Measurements from ENCODE around the gene DHRS4L2. TPM values are rescaled to one million over a fixed set of nuclear protein-coding genes. Genes with fewer than 3 reads are reported as not detected.
"Not testable (repeated sequence)": the region's sequence is repeated elsewhere in the genome, so short reads cannot be mapped to it uniquely, and the experiment has no call there.

The DHRS4L2 gene
- total RNA-seq, 4 donors from 2014 or later: 12.1 to 40.2 (median 25.0) TPM

GRCh38 chr14:23950411-23951135 is 38.2 kb upstream of the DHRS4L2 start:
- no peak overlapping the region for H3K4me3 ChIP-seq
- in situ Hi-C loops (cut with MboI; ENCODE audit: low sequenced_read_pairs in 4 of 4): no loop called here
- H3K9me3 ChIP-seq: no peaks in the 10 kb centered on the region
- H3K36me3 ChIP-seq: no peaks in the 10 kb centered on the region
- peak in 1 of 2 donors; percentile 67 for DNase-seq
- intact Hi-C loops (cut with DNase I; ENCODE audit: low total_unique reads): loop anchor here (1.0 to 10.0 kb wide), 2 partner anchors 349 to 476 kb away; partner anchors contain the start of genes DHRS1 and NOP9
- no peak for TF ChIP-seq POLR2A (IDR thresholded peaks at IDR 0.05)
- TF ChIP-seq CTCF (IDR thresholded peaks at IDR 0.05 in 4 of 5, conservative IDR thresholded peaks at IDR 0.05 in 1 of 5): no peak
- ATAC-seq: peak; percentile 28 to 79
- H3K27ac ChIP-seq: peak overlapping the region in 2 of 4 donors; percentile 20 to 70
- peaks cover 13 to 38% of the 10 kb centered on the region in 2 donors for H3K4me1 ChIP-seq
- no peaks in the 10 kb centered on the region for H3K27me3 ChIP-seq

GRCh38 chr14:23951136-23951466 is 37.6 kb upstream of the DHRS4L2 start:
- ATAC-seq; in situ Hi-C loops (cut with MboI; ENCODE audit: low sequenced_read_pairs in 4 of 4); H3K9me3 ChIP-seq; DNase-seq; H3K36me3 ChIP-seq; H3K4me3 ChIP-seq; H3K27me3 ChIP-seq: not testable (repeated sequence)
- Histone ChIP-seq H3K4me1 (peaks cover 13 to 38% of the 10 kb centered on the region in 2 donors), H3K27ac (peak overlapping the region in 1 of 4 donors; percentile 70)
- intact Hi-C loops (cut with DNase I; ENCODE audit: low total_unique reads): loop anchor here (10.0 kb wide), 1 partner anchor 476 kb away; no protein-coding TSS in a partner anchor

- H3K9me3 ChIP-seq: no peaks in the 10 kb centered on the region
- H3K27me3 ChIP-seq: no peaks in the 10 kb centered on the region
- no peak overlapping the region for H3K4me3 ChIP-seq
- H3K36me3 ChIP-seq: no peaks in the 10 kb centered on the region
- ATAC-seq (no peak), DNase-seq (peak in 1 of 2 donors; percentile 18)
- TF ChIP-seq CTCF (IDR thresholded peaks at IDR 0.05 in 4 of 5, conservative IDR thresholded peaks at IDR 0.05 in 1 of 5) (no peak), POLR2A (IDR thresholded peaks at IDR 0.05) (no peak)
- in situ Hi-C loops (cut with MboI; ENCODE audit: low sequenced_read_pairs in 4 of 4) (no loop called here), intact Hi-C loops (cut with DNase I; ENCODE audit: low total_unique reads) (loop anchor here (10.0 kb wide), 1 partner anchor 477 kb away; no protein-coding TSS in a partner anchor)
- H3K27ac ChIP-seq: peak overlapping the region in 3 of 4 donors; percentile 6 to 70 (median 23)
- peaks cover 13 to 38% of the 10 kb centered on the region in 2 donors for H3K4me1 ChIP-seq
Observed at GRCh38 chr14:23951590-23952201, 37.0 kb upstream of the DHRS4L2 start.

- H3K4me1 ChIP-seq: peaks cover 13 to 38% of the 10 kb centered on the region in 2 donors
- intact Hi-C loops (cut with DNase I; ENCODE audit: low total_unique reads): loop anchor here (10.0 kb wide), 1 partner anchor 478 kb away; no protein-coding TSS in a partner anchor
- ATAC-seq: peak in 1 of 2 donors; percentile 4
- H3K27me3 ChIP-seq; in situ Hi-C loops (cut with MboI; ENCODE audit: low sequenced_read_pairs in 4 of 4); H3K9me3 ChIP-seq; DNase-seq; H3K36me3 ChIP-seq: not testable (repeated sequence)
- peak overlapping the region; percentile 88 to 93 (median 91) for H3K27ac ChIP-seq
- H3K4me3 ChIP-seq: peak overlapping the region; percentile 77 to 90 (median 83)
Observed at GRCh38 chr14:23953116-23953463, 35.6 kb upstream of the DHRS4L2 start.

GRCh38 chr14:23953464-23954278 is 35.1 kb upstream of the DHRS4L2 start, which contains the start of gene DHRS4:
Gene DHRS4 (plus strand): TSS chr14:23953770. CDS start chr14:23953789, 19 bp downstream.
- ATAC-seq (peak; percentile 77 to 81), DNase-seq (peak; percentile 61 to 70)
- no peaks in the 10 kb centered on the region for H3K27me3 ChIP-seq
- peak within 1 kb of the TSS; percentile 77 to 90 (median 83) for H3K4me3 ChIP-seq
- H3K9me3 ChIP-seq: no peaks in the 10 kb centered on the region
- peaks cover 13 to 38% of the 10 kb centered on the region in 2 donors for H3K4me1 ChIP-seq
- in situ Hi-C loops (cut with MboI; ENCODE audit: low sequenced_read_pairs in 4 of 4): no loop called here
- H3K36me3 ChIP-seq: no peaks in the 10 kb centered on the region
- peak within 1 kb of the TSS; percentile 88 to 93 (median 91) for H3K27ac ChIP-seq
- intact Hi-C loops (cut with DNase I; ENCODE audit: low total_unique reads): loop anchor here (10.0 kb wide), 1 partner anchor 479 kb away; no protein-coding TSS in a partner anchor
- peak; percentile 77 to 94 (median 82) for TF ChIP-seq CTCF (IDR thresholded peaks at IDR 0.05 in 4 of 5, conservative IDR thresholded peaks at IDR 0.05 in 1 of 5)
- peak; percentile 62 to 65 for TF ChIP-seq POLR2A (IDR thresholded peaks at IDR 0.05)

GRCh38 chr14:23954279-23954614 is 34.5 kb upstream of the DHRS4L2 start:
- H3K36me3 ChIP-seq; H3K27me3 ChIP-seq; H3K9me3 ChIP-seq; ATAC-seq; DNase-seq; in situ Hi-C loops (cut with MboI; ENCODE audit: low sequenced_read_pairs in 4 of 4): not testable (repeated sequence)
- Histone ChIP-seq H3K27ac (peak overlapping the region; percentile 88 to 93 (median 91)), H3K4me1 (peaks cover 13 to 38% of the 10 kb centered on the region in 2 donors), H3K4me3 (peak overlapping the region; percentile 77 to 90 (median 83))
- intact Hi-C loops (cut with DNase I; ENCODE audit: low total_unique reads): loop anchor here (10.0 kb wide), 1 partner anchor 479 kb away; no protein-coding TSS in a partner anchor

- peak in 1 of 2 donors; percentile 14 for ATAC-seq
- DNase-seq: peak; percentile 26 to 45
- H3K4me1 ChIP-seq: peaks cover 13 to 38% of the 10 kb centered on the region in 2 donors
- intact Hi-C loops (cut with DNase I; ENCODE audit: low total_unique reads): loop anchor here (10.0 kb wide), 1 partner anchor 480 kb away; no protein-coding TSS in a partner anchor
- in situ Hi-C loops (cut with MboI; ENCODE audit: low sequenced_read_pairs in 4 of 4); H3K36me3 ChIP-seq; H3K27me3 ChIP-seq; H3K9me3 ChIP-seq; H3K4me3 ChIP-seq: not testable (repeated sequence)
- H3K27ac ChIP-seq: peak overlapping the region in 2 of 4 donors; percentile 23 to 90
Observed at GRCh38 chr14:23954965-23955364, 33.8 kb upstream of the DHRS4L2 start.

Measured in gastrocnemius medialis (tissue), 4 donors.